Measurements from ENCODE around the gene NKX2-8.

Gene NKX2-8

DNA sequence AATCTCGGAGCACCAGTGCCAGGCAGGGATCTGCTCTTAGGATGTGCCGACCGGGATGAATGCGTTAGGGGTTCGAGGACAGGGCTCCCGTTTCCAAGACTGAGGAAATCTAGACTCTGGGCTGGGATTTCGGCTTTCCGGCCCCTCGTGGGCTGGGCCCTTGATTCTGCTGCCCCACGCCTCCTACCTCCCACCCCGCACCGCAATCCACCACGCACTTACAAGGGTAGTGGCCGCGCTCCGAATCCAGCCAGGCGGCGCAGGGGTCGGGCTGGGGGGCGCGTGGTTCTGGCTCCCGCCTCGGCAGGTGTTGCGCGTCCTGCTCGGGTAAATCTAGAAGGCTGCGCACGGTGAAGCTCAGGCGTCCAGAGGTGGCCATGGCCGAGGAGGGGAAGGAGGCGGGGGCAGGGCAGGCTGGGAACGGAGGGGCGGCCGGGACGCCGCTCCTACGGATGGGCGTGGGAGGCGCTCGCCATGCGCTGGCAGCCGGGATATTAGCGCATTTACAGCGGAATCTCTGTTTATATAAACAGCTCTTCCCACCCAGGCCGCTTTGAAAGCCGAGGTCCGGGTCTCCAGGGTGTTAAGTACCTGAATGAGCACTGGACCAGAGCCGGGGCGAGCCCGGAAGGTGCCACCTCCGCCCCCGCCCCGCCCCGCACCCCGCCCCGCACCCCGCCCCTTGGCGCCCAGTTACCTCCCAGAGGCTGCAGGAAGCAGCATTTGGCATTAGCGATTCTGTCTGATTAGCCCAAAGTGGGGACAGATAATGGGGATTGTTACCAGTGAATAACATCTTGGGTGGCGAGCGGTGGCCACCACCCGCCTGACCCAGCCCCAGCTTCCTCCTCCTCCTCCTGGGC, at the start of gene NKX2-8:
TSS of gene NKX2-8 (minus strand) at position 604 of the 863 bp plus-strand sequence. CDS start at position 379, 225 bp downstream.
- TF ChIP-seq, protein P1, sequence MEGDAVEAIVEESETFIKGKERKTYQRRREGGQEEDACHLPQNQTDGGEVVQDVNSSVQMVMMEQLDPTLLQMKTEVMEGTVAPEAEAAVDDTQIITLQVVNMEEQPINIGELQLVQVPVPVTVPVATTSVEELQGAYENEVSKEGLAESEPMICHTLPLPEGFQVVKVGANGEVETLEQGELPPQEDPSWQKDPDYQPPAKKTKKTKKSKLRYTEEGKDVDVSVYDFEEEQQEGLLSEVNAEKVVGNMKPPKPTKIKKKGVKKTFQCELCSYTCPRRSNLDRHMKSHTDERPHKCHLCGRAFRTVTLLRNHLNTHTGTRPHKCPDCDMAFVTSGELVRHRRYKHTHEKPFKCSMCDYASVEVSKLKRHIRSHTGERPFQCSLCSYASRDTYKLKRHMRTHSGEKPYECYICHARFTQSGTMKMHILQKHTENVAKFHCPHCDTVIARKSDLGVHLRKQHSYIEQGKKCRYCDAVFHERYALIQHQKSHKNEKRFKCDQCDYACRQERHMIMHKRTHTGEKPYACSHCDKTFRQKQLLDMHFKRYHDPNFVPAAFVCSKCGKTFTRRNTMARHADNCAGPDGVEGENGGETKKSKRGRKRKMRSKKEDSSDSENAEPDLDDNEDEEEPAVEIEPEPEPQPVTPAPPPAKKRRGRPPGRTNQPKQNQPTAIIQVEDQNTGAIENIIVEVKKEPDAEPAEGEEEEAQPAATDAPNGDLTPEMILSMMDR (IDR thresholded peaks at IDR 0.05), result no peak

DNA sequence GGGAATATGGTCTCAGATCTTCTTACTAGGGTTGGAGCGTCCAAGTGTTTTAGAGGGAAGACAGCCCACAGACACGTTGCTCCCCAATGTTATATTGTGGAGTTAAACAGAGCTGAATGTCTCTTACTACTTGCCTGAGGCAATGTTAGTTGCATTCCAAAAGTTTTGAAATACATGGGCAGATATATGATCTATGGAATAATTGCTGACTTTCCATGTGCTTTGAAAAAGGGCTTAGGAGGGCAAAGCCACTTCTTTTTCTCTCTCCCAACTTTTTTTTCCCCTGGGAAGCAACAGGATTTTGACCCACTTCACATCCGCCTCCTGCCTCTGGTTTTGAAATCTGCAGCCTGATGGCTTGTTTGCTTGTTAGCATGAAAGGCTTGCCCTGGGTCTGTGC, 45.6 kb upstream of the NKX2-8 start:
- TF ChIP-seq, protein P1 (IDR thresholded peaks at IDR 0.05), result no peak

DNA sequence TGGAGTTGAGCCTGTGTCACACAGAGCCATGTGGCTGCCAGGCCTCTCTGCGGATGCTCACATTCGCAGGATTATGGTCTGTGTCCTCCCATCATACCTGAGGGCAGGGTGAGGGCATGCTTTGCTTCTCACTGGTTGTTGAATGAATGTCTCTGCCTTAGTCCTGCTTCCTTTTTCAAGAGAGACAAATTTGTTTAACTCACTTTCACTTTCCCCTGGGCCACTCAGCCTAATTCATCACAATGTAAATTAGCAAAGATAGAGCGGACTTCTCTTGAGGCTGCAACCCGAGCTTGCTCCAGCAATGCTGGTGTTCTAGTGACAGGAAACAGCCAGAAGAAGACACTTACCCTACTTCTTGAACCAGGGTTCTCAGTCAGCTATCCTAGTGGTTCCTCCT, 43.7 kb upstream of the NKX2-8 start:
- TF ChIP-seq, protein P1 (IDR thresholded peaks at IDR 0.05), result no peak

DNA sequence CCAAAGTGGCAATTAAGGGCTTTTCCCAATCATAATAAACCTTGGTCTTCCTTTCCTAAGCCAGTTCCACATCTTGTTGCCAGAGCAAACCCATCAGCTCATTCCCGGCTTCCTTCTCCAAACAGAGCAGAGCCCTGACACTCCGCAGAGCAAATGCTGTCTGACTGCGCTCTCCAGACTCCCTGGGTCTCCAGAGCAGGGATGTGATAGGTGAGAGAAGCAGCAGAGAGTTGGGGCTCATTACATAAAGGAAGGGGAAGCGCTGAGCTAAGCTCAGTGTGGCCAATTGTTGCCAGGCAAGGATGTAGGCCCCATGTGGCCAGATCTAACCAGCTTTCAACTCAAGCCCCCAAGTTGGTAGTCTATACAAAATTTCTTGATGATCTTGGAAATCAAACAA, 43.0 kb upstream of the NKX2-8 start:
- TF ChIP-seq, protein P1 (IDR thresholded peaks at IDR 0.05), result no peak

DNA sequence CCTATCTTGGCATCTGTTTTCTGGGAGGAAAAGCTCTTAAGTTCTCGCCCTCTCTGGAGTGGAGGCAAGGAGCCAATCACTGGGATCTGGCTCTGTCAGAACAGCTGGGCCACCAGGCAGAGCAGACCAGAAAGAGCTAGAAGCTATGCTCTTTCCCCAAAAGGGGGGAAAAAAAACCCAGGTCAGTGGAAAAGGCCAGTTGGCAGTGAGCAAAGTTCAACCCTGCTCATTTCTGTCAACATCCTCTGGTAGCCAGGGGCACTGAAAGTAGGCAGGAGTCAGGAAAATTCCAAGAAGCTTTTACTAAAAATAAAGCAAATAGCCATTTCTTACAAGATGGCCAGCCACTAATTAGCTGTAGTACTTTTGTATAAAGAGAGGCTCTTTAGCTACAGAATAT, 42.6 kb upstream of the NKX2-8 start:
- TF ChIP-seq, protein P1 (IDR thresholded peaks at IDR 0.05), result no peak

DNA sequence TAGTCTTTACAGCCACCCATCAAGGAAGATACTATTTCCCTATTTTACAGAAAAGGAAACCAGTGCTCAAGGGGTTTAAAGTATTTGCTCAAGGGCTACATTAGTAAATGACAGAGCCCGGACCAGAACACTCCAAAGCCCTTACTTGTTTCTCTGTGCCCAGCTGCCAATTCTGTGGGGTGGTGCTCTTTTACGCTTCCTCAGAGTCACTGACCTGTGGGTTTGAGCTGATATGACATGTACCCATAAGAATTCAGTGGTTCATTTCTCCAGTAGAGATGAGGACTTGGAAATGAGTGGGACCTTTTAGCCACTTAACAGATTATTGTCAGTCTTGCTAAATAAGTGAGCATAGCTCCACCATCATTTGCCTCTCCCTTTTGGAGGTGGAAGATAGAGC, 37.4 kb upstream of the NKX2-8 start:
- TF ChIP-seq, protein P1 (IDR thresholded peaks at IDR 0.05), result no peak

DNA sequence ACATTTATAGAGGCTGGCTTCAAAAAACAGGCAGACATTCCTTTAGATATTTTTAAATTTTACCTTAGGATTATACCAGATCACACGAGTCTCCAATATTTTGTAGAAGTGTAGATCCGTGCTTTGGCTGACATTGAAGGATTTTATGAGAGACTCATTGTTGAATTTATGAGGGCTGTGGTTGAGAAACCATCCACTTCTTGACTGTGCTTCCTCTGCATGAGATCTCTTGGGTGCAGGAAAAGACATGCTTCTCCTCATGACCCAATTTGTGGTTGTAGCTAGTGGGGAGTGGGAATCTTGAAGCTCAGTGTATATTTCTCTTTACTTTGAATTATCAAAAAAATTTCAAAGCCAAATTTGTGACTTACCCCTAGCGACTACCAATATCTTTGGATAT, 36.7 kb upstream of the NKX2-8 start:
- TF ChIP-seq, protein P1 (IDR thresholded peaks at IDR 0.05), result no peak

Measured in LNCAP (cell line).